Measurements from ENCODE around the gene TJAP1.

DNA sequence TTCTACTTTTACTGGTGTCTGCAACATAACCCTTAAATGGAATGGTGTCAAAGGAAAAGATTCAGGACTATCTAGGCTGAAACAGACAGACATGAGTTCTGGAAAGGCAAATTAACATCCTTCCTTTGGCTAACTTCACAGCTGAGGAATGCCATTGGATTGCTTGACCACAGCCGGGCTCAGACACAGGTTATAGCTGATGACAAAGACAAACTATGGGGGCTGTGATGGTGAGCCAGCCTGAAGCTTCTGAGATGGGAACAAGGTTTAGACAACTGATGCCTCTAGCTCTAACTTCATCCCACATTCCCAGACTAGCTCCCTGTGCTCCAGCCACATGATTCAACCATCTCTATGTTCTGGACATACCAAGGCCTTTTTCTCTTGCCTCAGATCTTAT, 54.8 kb downstream of the TJAP1 start:
- TF ChIP-seq, protein P1, sequence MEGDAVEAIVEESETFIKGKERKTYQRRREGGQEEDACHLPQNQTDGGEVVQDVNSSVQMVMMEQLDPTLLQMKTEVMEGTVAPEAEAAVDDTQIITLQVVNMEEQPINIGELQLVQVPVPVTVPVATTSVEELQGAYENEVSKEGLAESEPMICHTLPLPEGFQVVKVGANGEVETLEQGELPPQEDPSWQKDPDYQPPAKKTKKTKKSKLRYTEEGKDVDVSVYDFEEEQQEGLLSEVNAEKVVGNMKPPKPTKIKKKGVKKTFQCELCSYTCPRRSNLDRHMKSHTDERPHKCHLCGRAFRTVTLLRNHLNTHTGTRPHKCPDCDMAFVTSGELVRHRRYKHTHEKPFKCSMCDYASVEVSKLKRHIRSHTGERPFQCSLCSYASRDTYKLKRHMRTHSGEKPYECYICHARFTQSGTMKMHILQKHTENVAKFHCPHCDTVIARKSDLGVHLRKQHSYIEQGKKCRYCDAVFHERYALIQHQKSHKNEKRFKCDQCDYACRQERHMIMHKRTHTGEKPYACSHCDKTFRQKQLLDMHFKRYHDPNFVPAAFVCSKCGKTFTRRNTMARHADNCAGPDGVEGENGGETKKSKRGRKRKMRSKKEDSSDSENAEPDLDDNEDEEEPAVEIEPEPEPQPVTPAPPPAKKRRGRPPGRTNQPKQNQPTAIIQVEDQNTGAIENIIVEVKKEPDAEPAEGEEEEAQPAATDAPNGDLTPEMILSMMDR (IDR thresholded peaks at IDR 0.05): no peak
- TF ChIP-seq POLR2A (IDR thresholded peaks at IDR 0.05): no peak

All from testis (tissue), 2 donors.